Uterus (tissue), 4 donors: Measurements from ENCODE around the gene ANO6. TPM values are rescaled to one million over a fixed set of nuclear protein-coding genes. Genes with fewer than 3 reads are reported as not detected.

Experiments used
- DNase-seq, 2 donors: peaks; one replicate each; pipeline ENCODE4 v3.0.0-alpha.2; 2019 to 2020
- H3K27ac ChIP-seq, 2 donors: fragments of 200-600 bp; sonication (generic); 1 replicate in 1 of 2; 2 replicates in 1 of 2; pipeline ENCODE4 v1.5.1; 2016 to 2018
- H3K27me3 ChIP-seq, 2 donors: fragments of 200-600 bp; sonication (generic); one replicate each; pipeline ENCODE4 v1.5.1; 2018 to 2019; ENCODE audit warnings: control low read depth in 1 of 2
- H3K36me3 ChIP-seq, 2 donors: fragments of 200-600 bp; sonication (generic); one replicate each; pipeline ENCODE4 v1.5.1; 2019; ENCODE audit warnings: control low read depth in 1 of 2
- H3K4me1 ChIP-seq, 2 donors: fragments of 200-600 bp; sonication (generic); one replicate each; pipeline ENCODE4 v1.5.1; 2018 to 2019; ENCODE audit warnings: control low read depth in 1 of 2
- H3K4me3 ChIP-seq, 2 donors: fragments of 200-600 bp; sonication (generic); 1 replicate in 1 of 2; 2 replicates in 1 of 2; pipeline ENCODE4 v1.5.1; 2018 to 2019; ENCODE audit warnings: mild to moderate bottlenecking in 1 of 2
- H3K9me3 ChIP-seq, 2 donors: fragments of 200-600 bp; sonication (generic); one replicate each; pipeline ENCODE4 v1.5.1; 2019; ENCODE audit warnings: control low read depth in 1 of 2
- POLR2A ChIP-seq, 2 donors: fragments of 450-650 bp; IDR thresholded peaks; one replicate each; pipeline ENCODE4 v1.6.1; 2016; ENCODE audit warnings: antibody characterized with exemption in 2 of 2, mild to moderate bottlenecking in 1 of 2, moderate library complexity in 1 of 2
- intact Hi-C: fragments of 100-400 bp; cut with DNase I; formaldehyde crosslinking; loops from one replicate; pipeline ENCODE4 v1.15.1; 2023; ENCODE audit warnings: low total_unique reads
- total RNA-seq, 4 donors: library from RNA; depleted of rRNA in 3 of 4; stranded (reverse); fragments of >200 nt in 3 of 4; gene quantifications; one replicate each; pipeline versions ENCODE4 v1.1.0 to v1.2.4, GENCODE V29; 2014 to 2023
- TF ChIP-seq, protein P1 (sequence below), 4 experiments: fragments of 200-600 bp in 2 of 4; fragments of 450-650 bp in 2 of 4; sonication (generic) in 2 of 4; IDR thresholded peaks; one replicate each; pipeline ENCODE4 v1.5.1; 2016 to 2019; ENCODE audit warnings: antibody characterized with exemption in 4 of 4, mild to moderate bottlenecking in 2 of 4, moderate library complexity in 1 of 4
- donor health status: DM: yes; HTN: yes; CAD: no.

The ANO6 gene
- total RNA-seq, 4 donors from 2014 or later = 53.8 to 125 (median 75.9) TPM

GRCh38 chr12:45322810-45323209, 106.9 kb downstream of the ANO6 start:
- no peaks in the 10 kb centered on the region for H3K36me3 ChIP-seq
- no peak overlapping the region for H3K4me3 ChIP-seq
- intact Hi-C loops = no loop called here
- no peak overlapping the region for H3K27ac ChIP-seq
- H3K9me3 ChIP-seq = no peaks in the 10 kb centered on the region
- no peak for TF ChIP-seq POLR2A (IDR thresholded peaks at IDR 0.05)
- TF ChIP-seq, protein P1, sequence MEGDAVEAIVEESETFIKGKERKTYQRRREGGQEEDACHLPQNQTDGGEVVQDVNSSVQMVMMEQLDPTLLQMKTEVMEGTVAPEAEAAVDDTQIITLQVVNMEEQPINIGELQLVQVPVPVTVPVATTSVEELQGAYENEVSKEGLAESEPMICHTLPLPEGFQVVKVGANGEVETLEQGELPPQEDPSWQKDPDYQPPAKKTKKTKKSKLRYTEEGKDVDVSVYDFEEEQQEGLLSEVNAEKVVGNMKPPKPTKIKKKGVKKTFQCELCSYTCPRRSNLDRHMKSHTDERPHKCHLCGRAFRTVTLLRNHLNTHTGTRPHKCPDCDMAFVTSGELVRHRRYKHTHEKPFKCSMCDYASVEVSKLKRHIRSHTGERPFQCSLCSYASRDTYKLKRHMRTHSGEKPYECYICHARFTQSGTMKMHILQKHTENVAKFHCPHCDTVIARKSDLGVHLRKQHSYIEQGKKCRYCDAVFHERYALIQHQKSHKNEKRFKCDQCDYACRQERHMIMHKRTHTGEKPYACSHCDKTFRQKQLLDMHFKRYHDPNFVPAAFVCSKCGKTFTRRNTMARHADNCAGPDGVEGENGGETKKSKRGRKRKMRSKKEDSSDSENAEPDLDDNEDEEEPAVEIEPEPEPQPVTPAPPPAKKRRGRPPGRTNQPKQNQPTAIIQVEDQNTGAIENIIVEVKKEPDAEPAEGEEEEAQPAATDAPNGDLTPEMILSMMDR (IDR thresholded peaks at IDR 0.05) = no peak
- no peak for DNase-seq
- no peaks in the 10 kb centered on the region for H3K4me1 ChIP-seq
- H3K27me3 ChIP-seq = no peaks in the 10 kb centered on the region

- no peak for DNase-seq
- intact Hi-C loops = no loop called here
- no peaks in the 10 kb centered on the region for H3K27me3 ChIP-seq
- no peaks in the 10 kb centered on the region for H3K36me3 ChIP-seq
- no peak overlapping the region for H3K27ac ChIP-seq
- TF ChIP-seq POLR2A (IDR thresholded peaks at IDR 0.05) = no peak
- TF ChIP-seq, protein P1 (IDR thresholded peaks at IDR 0.05) = no peak
- no peaks in the 10 kb centered on the region for H3K4me1 ChIP-seq
- no peak overlapping the region for H3K4me3 ChIP-seq
- no peaks in the 10 kb centered on the region for H3K9me3 ChIP-seq
These were observed 108.5 kb downstream of the ANO6 start for GRCh38 chr12:45324391-45324790.

GRCh38 chr12:45326358-45326975, 110.6 kb downstream of the ANO6 start:
- intact Hi-C loops = no loop called here
- no peak for DNase-seq
- TF ChIP-seq, protein P1 (IDR thresholded peaks at IDR 0.05) = no peak
- no peak for TF ChIP-seq POLR2A (IDR thresholded peaks at IDR 0.05)
- Histone ChIP-seq H3K27me3 (peaks cover 0 to 3% of the 10 kb centered on the region in 2 donors), H3K9me3 (no peaks in the 10 kb centered on the region), H3K27ac (no peak overlapping the region), H3K36me3 (no peaks in the 10 kb centered on the region), H3K4me1 (no peaks in the 10 kb centered on the region), H3K4me3 (no peak overlapping the region)

- Histone ChIP-seq H3K27ac (peak overlapping the region in 1 of 2 donors; percentile 32), H3K36me3 (no peaks in the 10 kb centered on the region), H3K4me1 (no peaks in the 10 kb centered on the region), H3K4me3 (no peak overlapping the region), H3K27me3 (peaks cover 0 to 3% of the 10 kb centered on the region in 2 donors), H3K9me3 (no peaks in the 10 kb centered on the region)
- no peak for DNase-seq
- intact Hi-C loops = no loop called here
- TF ChIP-seq POLR2A (IDR thresholded peaks at IDR 0.05) = no peak
- TF ChIP-seq, protein P1 (IDR thresholded peaks at IDR 0.05) = no peak
These were observed 112.0 kb downstream of the ANO6 start for GRCh38 chr12:45327823-45328383.

DNA sequence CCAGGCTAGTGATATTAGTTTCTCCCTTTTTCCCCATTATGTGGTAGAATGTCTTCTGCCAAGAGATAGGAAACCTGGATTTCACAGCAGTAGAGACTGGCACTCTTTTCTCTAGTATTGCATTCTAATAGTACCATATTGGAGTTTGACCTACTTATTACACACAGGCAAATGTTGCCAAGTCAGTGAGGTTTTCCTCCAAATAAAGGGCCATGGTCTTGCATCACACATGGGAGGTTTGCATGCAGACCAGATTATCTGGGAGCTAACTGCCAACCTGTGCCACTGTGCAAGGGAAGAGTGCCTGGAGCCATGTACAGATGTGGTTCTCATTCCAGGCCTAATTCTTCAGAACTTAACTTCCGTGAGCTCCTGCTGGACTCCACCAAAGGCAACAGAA, 113.3 kb downstream of the ANO6 start:
- Histone ChIP-seq H3K9me3 (no peaks in the 10 kb centered on the region), H3K4me3 (no peak overlapping the region), H3K27me3 (peaks cover 0 to 3% of the 10 kb centered on the region in 2 donors), H3K4me1 (no peaks in the 10 kb centered on the region), H3K27ac (peak overlapping the region in 1 of 2 donors; percentile 16), H3K36me3 (no peaks in the 10 kb centered on the region)
- intact Hi-C loops = no loop called here
- DNase-seq = no peak
- no peak for TF ChIP-seq POLR2A (IDR thresholded peaks at IDR 0.05)
- TF ChIP-seq, protein P1 (IDR thresholded peaks at IDR 0.05) = no peak
